ENCODE results near the gene BIN1.

- TF ChIP-seq EZH2 (IDR thresholded peaks at IDR 0.05; ENCODE audit: insufficient read depth, poor library complexity, severe bottlenecking) (no peak), EZH2phosphoT487 (IDR thresholded peaks at IDR 0.05; ENCODE audit: insufficient read depth, low read depth) (no peak)
These were observed 8.7 kb upstream of the BIN1 start for GRCh38 chr2:127115471-127116199.
